IMR-90 (cell line): ENCODE measurements around the gene LOC101059915.

Experiments
- ATAC-seq: fragments of 200-7000 bp; cut with Tn5 transposase; 2 replicates; pipeline ENCODE4 v1.9.1; 2020; ENCODE audit warnings: low read depth, mild to moderate bottlenecking, moderate library complexity
- BruUV-seq: library from RNA; stranded (reverse); fragments of 400-500 nt; replicated peaks from 2 replicates; lab custom pipeline; 2021; lab: Mats Ljungman, UMichigan
- CTCF ChIA-PET: fragments of 300-600 bp; formaldehyde crosslinking; extraction: SDS; loops from one replicate; lab custom pipeline; 2021; ENCODE audit warnings: antibody characterized with exemption; lab: Yijun Ruan, JAX
- POLR2A ChIA-PET: fragments of 300-600 bp; sonication (Branson Sonifier 250); formaldehyde crosslinking; loops from one replicate; lab custom pipeline; 2022; ENCODE audit warnings: antibody characterized with exemption; ENCODE audit not compliant: unreplicated experiment; lab: Charles Lee
- DNase-seq: peaks from one replicate; pipeline ENCODE4 v3.0.0; 2013
- H2AFZ ChIP-seq: replicated peaks from 2 replicates; pipeline ENCODE3; 2013; ENCODE audit warnings: low read length, mild to moderate bottlenecking; ENCODE audit not compliant: poor library complexity
- H2AK5ac ChIP-seq: 2 replicates; pipeline ENCODE4 v1.6.1; 2013; ENCODE audit warnings: low read depth, low read length, inconsistent platforms
- H2AK9ac ChIP-seq: replicated peaks from 2 replicates; pipeline ENCODE3; 2013; ENCODE audit warnings: mild to moderate bottlenecking, low read depth, low read length, moderate library complexity; ENCODE audit not compliant: poor library complexity
- H2BK120ac ChIP-seq: 2 replicates; pipeline ENCODE4 v1.6.1; 2013; ENCODE audit warnings: low read depth, low read length, inconsistent platforms
- H2BK15ac ChIP-seq: 3 replicates; pipeline ENCODE4 v1.6.1; 2013; ENCODE audit warnings: low read depth, low read length, inconsistent platforms
- H2BK20ac ChIP-seq: 2 replicates; pipeline ENCODE4 v1.6.1; 2013; ENCODE audit warnings: low read depth, mild to moderate bottlenecking, inconsistent platforms, low read length, moderate library complexity
- H2BK5ac ChIP-seq: 2 replicates; pipeline ENCODE4 v1.6.1; 2013; ENCODE audit warnings: mild to moderate bottlenecking, low read depth, low read length, inconsistent platforms; ENCODE audit not compliant: poor library complexity, severe bottlenecking
- H3K14ac ChIP-seq: replicated peaks from 2 replicates; pipeline ENCODE4 v1.6.1; 2013; ENCODE audit warnings: low read depth, low read length, inconsistent platforms
- H3K18ac ChIP-seq: 2 replicates; pipeline ENCODE4 v1.6.1; 2013; ENCODE audit warnings: low read depth, low read length, control low read depth
- H3K23ac ChIP-seq: 2 replicates; pipeline ENCODE4 v1.6.1; 2013; ENCODE audit warnings: low read depth, low read length, inconsistent platforms
- H3K27ac ChIP-seq: 2 replicates; pipeline ENCODE4 v1.5.1; 2013; ENCODE audit warnings: mild to moderate bottlenecking, control low read depth, low read length; ENCODE audit not compliant: insufficient read depth
- H3K27me3 ChIP-seq: 2 replicates; pipeline ENCODE4 v1.6.1; 2013; ENCODE audit warnings: low read length; ENCODE audit not compliant: control insufficient read depth, insufficient read depth
- H3K36me3 ChIP-seq: 2 replicates; pipeline ENCODE4 v1.6.1; 2013; ENCODE audit warnings: low read length, mixed read lengths; ENCODE audit not compliant: control insufficient read depth, insufficient read depth
- H3K4ac ChIP-seq: 2 replicates; pipeline ENCODE4 v1.6.1; 2013; ENCODE audit warnings: low read depth, low read length, inconsistent platforms
- H3K4me1 ChIP-seq: 2 replicates; pipeline ENCODE4 v1.6.1; 2013; ENCODE audit warnings: low read length, mixed read lengths; ENCODE audit not compliant: control insufficient read depth, insufficient read depth
- H3K4me2 ChIP-seq: 2 replicates; pipeline ENCODE4 v1.6.1; 2013; ENCODE audit warnings: low read depth, mild to moderate bottlenecking, control low read depth, low read length, moderate library complexity
- H3K4me3 ChIP-seq: 2 replicates; pipeline ENCODE4 v1.5.1; 2013; ENCODE audit warnings: low read depth, mild to moderate bottlenecking, control low read depth, low read length, moderate library complexity; ENCODE audit not compliant: insufficient read depth
- H3K56ac ChIP-seq: 2 replicates; pipeline ENCODE4 v1.6.1; 2013; ENCODE audit warnings: low read length, inconsistent platforms; ENCODE audit not compliant: insufficient read depth; ENCODE audit errors: extremely low read depth
- H3K79me1 ChIP-seq, 2 experiments: 2 replicates each; pipeline ENCODE4 v1.6.1; 2013; ENCODE audit warnings: low read length in 2 of 2, inconsistent platforms in 1 of 2, low read depth in 1 of 2
- H3K9ac ChIP-seq: 2 replicates; pipeline ENCODE4 v1.6.1; 2013; ENCODE audit warnings: low read depth, low read length, control low read depth
- H3K9me1 ChIP-seq: 2 replicates; pipeline ENCODE4 v1.6.1; 2013; ENCODE audit warnings: low read length, inconsistent platforms; ENCODE audit not compliant: insufficient read depth
- H3K9me3 ChIP-seq: 2 replicates; pipeline ENCODE4 v1.6.1; 2013; ENCODE audit warnings: low read length; ENCODE audit not compliant: control insufficient read depth, insufficient read depth
- H4K20me1 ChIP-seq: 2 replicates; pipeline ENCODE4 v1.6.1; 2013; ENCODE audit warnings: low read length, inconsistent platforms; ENCODE audit not compliant: insufficient read depth
- H4K5ac ChIP-seq: 2 replicates; pipeline ENCODE4 v1.6.1; 2013; ENCODE audit warnings: mild to moderate bottlenecking, low read depth, low read length, control low read depth
- H4K8ac ChIP-seq, 2 experiments: 2 replicates each; pipeline ENCODE4 v1.6.1; 2013; ENCODE audit warnings: low read depth in 2 of 2, low read length in 2 of 2, control low read depth in 1 of 2, inconsistent platforms in 1 of 2
- H4K91ac ChIP-seq: 2 replicates; pipeline ENCODE4 v1.6.1; 2013; ENCODE audit warnings: low read depth, low read length, inconsistent platforms; ENCODE audit not compliant: insufficient read depth
- BHLHE40 ChIP-seq: fragments of 150-350 bp; IDR thresholded peaks from 2 replicates; pipeline ENCODE4 v1.6.1; 2016; ENCODE audit warnings: mild to moderate bottlenecking, low read depth, low read length
- ELK1 ChIP-seq: fragments of 150-350 bp; IDR thresholded peaks from 2 replicates; pipeline ENCODE4 v1.6.1; 2016; ENCODE audit warnings: low read depth, mild to moderate bottlenecking, low read length, moderate library complexity, borderline replicate concordance
- FOS ChIP-seq: fragments of 150-350 bp; IDR thresholded peaks from 2 replicates; pipeline ENCODE4 v1.6.1; 2016; ENCODE audit warnings: low read depth, low read length
- MAFK ChIP-seq: IDR thresholded peaks from 2 replicates; pipeline ENCODE4 v1.6.1; 2012; ENCODE audit warnings: low read depth, low read length, improper control_type of control experiment
- MAZ ChIP-seq: IDR thresholded peaks from 2 replicates; pipeline ENCODE4 v1.6.1; 2012; ENCODE audit warnings: low read depth, mild to moderate bottlenecking, low read length, improper control_type of control experiment, moderate library complexity, borderline replicate concordance
- RCOR1 ChIP-seq: IDR thresholded peaks from 2 replicates; pipeline ENCODE4 v1.6.1; 2012; ENCODE audit warnings: mild to moderate bottlenecking, low read length, improper control_type of control experiment; ENCODE audit not compliant: insufficient replicate concordance
- WGBS, 2 experiments: methylation state at CpG; one replicate each; pipeline versions ENCODE4 v1.1.5 to v1.1.7; 2013; ENCODE audit warnings: missing lambda C conversion rate in 2 of 2; ENCODE audit not compliant: insufficient read length in 1 of 2; ENCODE audit errors: extremely low coverage in 2 of 2; 5-methylcytosine and 5-hydroxymethylcytosine counted together
- dilution Hi-C: fragments of 300-500 bp; cut with HindIII; formaldehyde crosslinking; loops from one replicate; pipeline ENCODE4 v1.14.3; 2018; ENCODE audit warnings: low sequenced_read_pairs; ENCODE audit not compliant: unreplicated experiment
- in situ Hi-C: fragments of 300-500 bp; cut with MboI; formaldehyde crosslinking; loops from 3 replicates; pipeline ENCODE4 v1.14.3; 2019; ENCODE audit warnings: low sequenced_read_pairs, inconsistent platforms, mixed read lengths
- intact Hi-C: fragments of 100-400 bp; cut with micrococcal nuclease; formaldehyde crosslinking; loops from 2 replicates; pipeline ENCODE4 v1.10.0; 2022

Gene LOC101059915

GRCh38 chrX:71618787-71619186 lies 48.6 kb upstream of the LOC101059915 start:
- Histone ChIP-seq H2AK5ac (no peak overlapping the region), H2BK15ac (no peak overlapping the region), H3K9me3 (no peaks in the 10 kb centered on the region; the same call in 1 of the 2 replicates), H3K14ac (no peak overlapping the region), H3K79me1 (no peaks in the 10 kb centered on the region), H3K4ac (no peak overlapping the region), H3K4me1 (no peaks in the 10 kb centered on the region; the same call in 1 of the 2 replicates), H3K18ac (no peak overlapping the region), H4K5ac (no peak overlapping the region), H2BK5ac (no peak overlapping the region), H2BK120ac (no peak overlapping the region), H2AK9ac (no peak overlapping the region), H4K20me1 (no peaks in the 10 kb centered on the region), H3K9me1 (no peaks in the 10 kb centered on the region), H2AFZ (no peak overlapping the region), H3K36me3 (no peaks in the 10 kb centered on the region; the same call in 1 of the 2 replicates), H3K23ac (no peak overlapping the region), H3K4me3 (no peak overlapping the region), H3K27me3 (peaks cover 3% of the 10 kb centered on the region; the same call in 1 of the 2 replicates), H2BK20ac (no peak overlapping the region), H4K91ac (no peak overlapping the region), H4K8ac (no peak overlapping the region), H3K9ac (no peak overlapping the region), H3K56ac (no peak overlapping the region), H3K4me2 (no peak overlapping the region), H3K27ac (no peak overlapping the region)
- ATAC-seq (no peak), DNase-seq (no peak)
- no CpG with 5 or more reads among the region's 3 CpGs for WGBS, 2 experiments
- intact Hi-C loops: no loop called here
- in situ Hi-C loops: no loop called here
- POLR2A ChIA-PET: no interaction called here
- TF ChIP-seq ELK1 (no peak), BHLHE40 (no peak), MAZ (no peak), RCOR1 (no peak), MAFK (no peak), FOS (no peak)
- dilution Hi-C loops: no loop called here
- CTCF ChIA-PET: no interaction called here
- no TSS peak for BruUV-seq
